IMR-90 (cell line): ENCODE measurements around the gene ASB11. TPM values are rescaled to one million over a fixed set of nuclear protein-coding genes. Genes with fewer than 3 reads are reported as not detected.

Experiments used
- ATAC-seq: fragments of 200-7000 bp; cut with Tn5 transposase; 2 replicates; pipeline ENCODE4 v1.9.1; 2020; ENCODE audit warnings: low read depth, mild to moderate bottlenecking, moderate library complexity
- BruUV-seq: library from RNA; stranded (reverse); fragments of 400-500 nt; replicated peaks from 2 replicates; lab custom pipeline; 2021; lab: Mats Ljungman, UMichigan
- CTCF ChIA-PET: fragments of 300-600 bp; formaldehyde crosslinking; extraction: SDS; loops from one replicate; lab custom pipeline; 2021; ENCODE audit warnings: antibody characterized with exemption; lab: Yijun Ruan, JAX
- POLR2A ChIA-PET: fragments of 300-600 bp; sonication (Branson Sonifier 250); formaldehyde crosslinking; loops from one replicate; lab custom pipeline; 2022; ENCODE audit warnings: antibody characterized with exemption; ENCODE audit not compliant: unreplicated experiment; lab: Charles Lee
- DNase-seq: peaks from one replicate; pipeline ENCODE4 v3.0.0; 2013
- H2AFZ ChIP-seq: replicated peaks from 2 replicates; pipeline ENCODE3; 2013; ENCODE audit warnings: low read length, mild to moderate bottlenecking; ENCODE audit not compliant: poor library complexity
- H2AK5ac ChIP-seq: 2 replicates; pipeline ENCODE4 v1.6.1; 2013; ENCODE audit warnings: low read depth, low read length, inconsistent platforms
- H2AK9ac ChIP-seq: replicated peaks from 2 replicates; pipeline ENCODE3; 2013; ENCODE audit warnings: mild to moderate bottlenecking, low read depth, low read length, moderate library complexity; ENCODE audit not compliant: poor library complexity
- H2BK120ac ChIP-seq: 2 replicates; pipeline ENCODE4 v1.6.1; 2013; ENCODE audit warnings: low read depth, low read length, inconsistent platforms
- H2BK15ac ChIP-seq: 3 replicates; pipeline ENCODE4 v1.6.1; 2013; ENCODE audit warnings: low read depth, low read length, inconsistent platforms
- H2BK20ac ChIP-seq: 2 replicates; pipeline ENCODE4 v1.6.1; 2013; ENCODE audit warnings: low read depth, mild to moderate bottlenecking, inconsistent platforms, low read length, moderate library complexity
- H2BK5ac ChIP-seq: 2 replicates; pipeline ENCODE4 v1.6.1; 2013; ENCODE audit warnings: mild to moderate bottlenecking, low read depth, low read length, inconsistent platforms; ENCODE audit not compliant: poor library complexity, severe bottlenecking
- H3K14ac ChIP-seq: replicated peaks from 2 replicates; pipeline ENCODE4 v1.6.1; 2013; ENCODE audit warnings: low read depth, low read length, inconsistent platforms
- H3K18ac ChIP-seq: 2 replicates; pipeline ENCODE4 v1.6.1; 2013; ENCODE audit warnings: low read depth, low read length, control low read depth
- H3K23ac ChIP-seq: 2 replicates; pipeline ENCODE4 v1.6.1; 2013; ENCODE audit warnings: low read depth, low read length, inconsistent platforms
- H3K27ac ChIP-seq: 2 replicates; pipeline ENCODE4 v1.5.1; 2013; ENCODE audit warnings: mild to moderate bottlenecking, control low read depth, low read length; ENCODE audit not compliant: insufficient read depth
- H3K27me3 ChIP-seq: 2 replicates; pipeline ENCODE4 v1.6.1; 2013; ENCODE audit warnings: low read length; ENCODE audit not compliant: control insufficient read depth, insufficient read depth
- H3K36me3 ChIP-seq: 2 replicates; pipeline ENCODE4 v1.6.1; 2013; ENCODE audit warnings: low read length, mixed read lengths; ENCODE audit not compliant: control insufficient read depth, insufficient read depth
- H3K4ac ChIP-seq: 2 replicates; pipeline ENCODE4 v1.6.1; 2013; ENCODE audit warnings: low read depth, low read length, inconsistent platforms
- H3K4me1 ChIP-seq: 2 replicates; pipeline ENCODE4 v1.6.1; 2013; ENCODE audit warnings: low read length, mixed read lengths; ENCODE audit not compliant: control insufficient read depth, insufficient read depth
- H3K4me2 ChIP-seq: 2 replicates; pipeline ENCODE4 v1.6.1; 2013; ENCODE audit warnings: low read depth, mild to moderate bottlenecking, control low read depth, low read length, moderate library complexity
- H3K4me3 ChIP-seq: 2 replicates; pipeline ENCODE4 v1.5.1; 2013; ENCODE audit warnings: low read depth, mild to moderate bottlenecking, control low read depth, low read length, moderate library complexity; ENCODE audit not compliant: insufficient read depth
- H3K56ac ChIP-seq: 2 replicates; pipeline ENCODE4 v1.6.1; 2013; ENCODE audit warnings: low read length, inconsistent platforms; ENCODE audit not compliant: insufficient read depth; ENCODE audit errors: extremely low read depth
- H3K79me1 ChIP-seq, 2 experiments: 2 replicates each; pipeline ENCODE4 v1.6.1; 2013; ENCODE audit warnings: low read length in 2 of 2, inconsistent platforms in 1 of 2, low read depth in 1 of 2
- H3K9ac ChIP-seq: 2 replicates; pipeline ENCODE4 v1.6.1; 2013; ENCODE audit warnings: low read depth, low read length, control low read depth
- H3K9me1 ChIP-seq: 2 replicates; pipeline ENCODE4 v1.6.1; 2013; ENCODE audit warnings: low read length, inconsistent platforms; ENCODE audit not compliant: insufficient read depth
- H3K9me3 ChIP-seq: 2 replicates; pipeline ENCODE4 v1.6.1; 2013; ENCODE audit warnings: low read length; ENCODE audit not compliant: control insufficient read depth, insufficient read depth
- H4K20me1 ChIP-seq: 2 replicates; pipeline ENCODE4 v1.6.1; 2013; ENCODE audit warnings: low read length, inconsistent platforms; ENCODE audit not compliant: insufficient read depth
- H4K5ac ChIP-seq: 2 replicates; pipeline ENCODE4 v1.6.1; 2013; ENCODE audit warnings: mild to moderate bottlenecking, low read depth, low read length, control low read depth
- H4K8ac ChIP-seq, 2 experiments: 2 replicates each; pipeline ENCODE4 v1.6.1; 2013; ENCODE audit warnings: low read depth in 2 of 2, low read length in 2 of 2, control low read depth in 1 of 2, inconsistent platforms in 1 of 2
- H4K91ac ChIP-seq: 2 replicates; pipeline ENCODE4 v1.6.1; 2013; ENCODE audit warnings: low read depth, low read length, inconsistent platforms; ENCODE audit not compliant: insufficient read depth
- BHLHE40 ChIP-seq: fragments of 150-350 bp; IDR thresholded peaks from 2 replicates; pipeline ENCODE4 v1.6.1; 2016; ENCODE audit warnings: mild to moderate bottlenecking, low read depth, low read length
- POLR2A ChIP-seq: IDR thresholded peaks from 2 replicates; pipeline ENCODE4 v1.6.1; 2012; ENCODE audit warnings: mild to moderate bottlenecking, low read depth, low read length
- RCOR1 ChIP-seq: IDR thresholded peaks from 2 replicates; pipeline ENCODE4 v1.6.1; 2012; ENCODE audit warnings: mild to moderate bottlenecking, low read length, improper control_type of control experiment; ENCODE audit not compliant: insufficient replicate concordance
- WGBS, 2 experiments: methylation state at CpG; one replicate each; pipeline versions ENCODE4 v1.1.5 to v1.1.7; 2013; ENCODE audit warnings: missing lambda C conversion rate in 2 of 2; ENCODE audit not compliant: insufficient read length in 1 of 2; ENCODE audit errors: extremely low coverage in 2 of 2; 5-methylcytosine and 5-hydroxymethylcytosine counted together
- dilution Hi-C: fragments of 300-500 bp; cut with HindIII; formaldehyde crosslinking; loops from one replicate; pipeline ENCODE4 v1.14.3; 2018; ENCODE audit warnings: low sequenced_read_pairs; ENCODE audit not compliant: unreplicated experiment
- in situ Hi-C: fragments of 300-500 bp; cut with MboI; formaldehyde crosslinking; loops from 3 replicates; pipeline ENCODE4 v1.14.3; 2019; ENCODE audit warnings: low sequenced_read_pairs, inconsistent platforms, mixed read lengths
- intact Hi-C: fragments of 100-400 bp; cut with micrococcal nuclease; formaldehyde crosslinking; loops from 2 replicates; pipeline ENCODE4 v1.10.0; 2022
- polyA plus RNA-seq, 3 experiments: library from polyadenylated mRNA; depleted of rRNA; stranded (reverse); fragments of >200 nt; gene quantifications; 2 replicates each; pipeline ENCODE4 v1.2.3, GENCODE V29; 2012; ENCODE audit warnings: low replicate concordance in 1 of 3
- total RNA-seq: library from RNA; depleted of rRNA; stranded (reverse); fragments of >200 nt; gene quantifications from 2 replicates; pipeline ENCODE4 v1.2.3, GENCODE V29; 2012
- TF ChIP-seq, protein P1 (sequence below): fragments of 150-350 bp; IDR thresholded peaks from 2 replicates; pipeline ENCODE4 v1.6.1; 2017; ENCODE audit warnings: mild to moderate bottlenecking, antibody characterized with exemption, low read length, low read depth
- TF ChIP-seq, protein P2 (sequence below): fragments of 150-350 bp; IDR thresholded peaks from 2 replicates; pipeline ENCODE4 v1.6.1; 2016; ENCODE audit warnings: low read depth, mild to moderate bottlenecking, low read length, moderate library complexity, borderline replicate concordance

ASB11 gene
- total and polyA plus RNA-seq, 2 of the 4 experiments (the other 2 are of a cell fraction) = not detected

DNA sequence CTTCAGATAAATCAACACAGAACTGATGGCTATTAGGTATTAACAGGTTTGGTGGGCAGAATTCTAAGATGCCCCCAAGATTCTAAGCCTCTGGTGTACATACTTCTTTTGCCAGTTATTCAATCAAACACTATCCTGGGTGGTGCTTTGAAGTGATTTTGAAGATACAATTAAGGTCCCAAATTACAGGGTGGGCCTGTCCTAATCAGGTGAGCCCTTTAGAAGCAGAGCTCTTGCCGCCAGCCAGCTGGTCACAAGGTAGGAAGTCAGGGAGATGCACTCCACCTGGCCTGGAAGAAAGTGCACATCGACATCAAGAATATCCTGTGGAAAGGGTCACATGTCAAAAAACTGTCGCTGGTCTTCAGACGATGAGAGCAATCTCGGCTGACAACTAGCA, 75.0 kb downstream of the ASB11 start:
- POLR2A ChIA-PET = no interaction called here
- CTCF ChIA-PET = no interaction called here
- in situ Hi-C loops = loop anchor here (10.0 kb wide), 1 partner anchor 1196 kb away; no protein-coding TSS in a partner anchor

More for the DNA sequence above, 75.0 kb downstream of the ASB11 start:
- no peaks in the 10 kb centered on the region for H4K20me1 ChIP-seq
- no peaks in the 10 kb centered on the region for H3K36me3 ChIP-seq
- H3K27me3 ChIP-seq = peaks cover 2% of the 10 kb centered on the region
- no peak overlapping the region for H2BK120ac ChIP-seq
- H4K91ac ChIP-seq = no peak overlapping the region
- H4K8ac ChIP-seq = no peak overlapping the region
- H3K4ac ChIP-seq = no peak overlapping the region
- H2AK5ac ChIP-seq = no peak overlapping the region
- no peaks in the 10 kb centered on the region for H3K9me3 ChIP-seq
- H3K4me2 ChIP-seq = no peak overlapping the region
- H2AFZ ChIP-seq = no peak overlapping the region
- 71% methylated on average over 3 of the region's 5 CpGs; no CpG with 5 or more reads in 1 of the 2 experiments for WGBS, 2 experiments
- H3K23ac ChIP-seq = no peak overlapping the region
- no peaks in the 10 kb centered on the region for H3K4me1 ChIP-seq
- dilution Hi-C loops = no loop called here
- H3K27ac ChIP-seq = no peak overlapping the region
- H3K79me1 ChIP-seq = no peaks in the 10 kb centered on the region
- no peak overlapping the region for H2BK15ac ChIP-seq
- H2BK5ac ChIP-seq = no peak overlapping the region
- no peak overlapping the region for H2AK9ac ChIP-seq
- H4K5ac ChIP-seq = no peak overlapping the region
- no peaks in the 10 kb centered on the region for H3K9me1 ChIP-seq
- H3K18ac ChIP-seq = no peak overlapping the region
- no peak overlapping the region for H3K14ac ChIP-seq
- ATAC-seq (no peak), DNase-seq (no peak)
- TF ChIP-seq, protein P1, sequence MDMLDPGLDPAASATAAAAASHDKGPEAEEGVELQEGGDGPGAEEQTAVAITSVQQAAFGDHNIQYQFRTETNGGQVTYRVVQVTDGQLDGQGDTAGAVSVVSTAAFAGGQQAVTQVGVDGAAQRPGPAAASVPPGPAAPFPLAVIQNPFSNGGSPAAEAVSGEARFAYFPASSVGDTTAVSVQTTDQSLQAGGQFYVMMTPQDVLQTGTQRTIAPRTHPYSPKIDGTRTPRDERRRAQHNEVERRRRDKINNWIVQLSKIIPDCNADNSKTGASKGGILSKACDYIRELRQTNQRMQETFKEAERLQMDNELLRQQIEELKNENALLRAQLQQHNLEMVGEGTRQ = no peak
- TF ChIP-seq, protein P2, sequence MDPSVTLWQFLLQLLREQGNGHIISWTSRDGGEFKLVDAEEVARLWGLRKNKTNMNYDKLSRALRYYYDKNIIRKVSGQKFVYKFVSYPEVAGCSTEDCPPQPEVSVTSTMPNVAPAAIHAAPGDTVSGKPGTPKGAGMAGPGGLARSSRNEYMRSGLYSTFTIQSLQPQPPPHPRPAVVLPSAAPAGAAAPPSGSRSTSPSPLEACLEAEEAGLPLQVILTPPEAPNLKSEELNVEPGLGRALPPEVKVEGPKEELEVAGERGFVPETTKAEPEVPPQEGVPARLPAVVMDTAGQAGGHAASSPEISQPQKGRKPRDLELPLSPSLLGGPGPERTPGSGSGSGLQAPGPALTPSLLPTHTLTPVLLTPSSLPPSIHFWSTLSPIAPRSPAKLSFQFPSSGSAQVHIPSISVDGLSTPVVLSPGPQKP = no peak
- TF ChIP-seq BHLHE40 (no peak), RCOR1 (no peak), POLR2A (no peak)
- no peak overlapping the region for H3K56ac ChIP-seq
- no TSS peak for BruUV-seq
- no peak overlapping the region for H3K9ac ChIP-seq
- H3K4me3 ChIP-seq = no peak overlapping the region
- intact Hi-C loops = no loop called here
- no peak overlapping the region for H2BK20ac ChIP-seq
